Adrenal gland (tissue), 12 donors: ENCODE data around the gene CCNA1. TPM values are rescaled to one million over a fixed set of nuclear protein-coding genes. Genes with fewer than 3 reads are reported as not detected.

Experiments
- DNase-seq, 7 donors: peaks; one replicate each; pipeline ENCODE4 v3.0.0-alpha.2; 2019 to 2020
- H3K27ac ChIP-seq, 5 donors: fragments of 200-600 bp; sonication (generic) in 4 of 5; 1 replicate in 3 of 5; 2 replicates in 2 of 5; pipeline versions ENCODE4 v1.5.1 to v1.8.0; 2016 to 2020; ENCODE audit warnings: mild to moderate bottlenecking in 1 of 5
- H3K27me3 ChIP-seq: fragments of 200-600 bp; 2 replicates; pipeline ENCODE4 v1.8.0; 2021
- H3K36me3 ChIP-seq, 2 donors: fragments of 200-600 bp; replicated peaks in 1 of 2; 1 replicate in 1 of 2; 2 replicates in 1 of 2; pipeline versions ENCODE4 v1.5.1 to v1.8.0; 2018 to 2022
- H3K4me1 ChIP-seq, 2 donors: fragments of 200-600 bp; replicated peaks in 1 of 2; 1 replicate in 1 of 2; 2 replicates in 1 of 2; pipeline versions ENCODE4 v1.5.1 to v1.8.0; 2018 to 2021
- H3K4me3 ChIP-seq, 4 donors: fragments of 200-600 bp; sonication (generic) in 3 of 4; one replicate each; pipeline ENCODE4 v1.5.1; 2016 to 2018
- H3K9me3 ChIP-seq, 3 donors: fragments of 200-600 bp; sonication (generic) in 1 of 3; replicated peaks in 1 of 3; 1 replicate in 2 of 3; 2 replicates in 1 of 3; pipeline versions ENCODE4 v1.5.1 to v1.8.0; 2016 to 2021
- CTCF ChIP-seq, 6 experiments: fragments of 450-650 bp in 4 of 6; fragments of 200-600 bp in 2 of 6; sonication (generic) in 1 of 6; IDR thresholded peaks; 1 replicate in 5 of 6; 2 replicates in 1 of 6; pipeline versions ENCODE4 v1.5.1 to v1.8.0; 2016 to 2021; ENCODE audit warnings: antibody characterized with exemption in 6 of 6, mild to moderate bottlenecking in 2 of 6, moderate library complexity in 1 of 6
- POLR2A ChIP-seq, 2 donors: fragments of 450-650 bp; IDR thresholded peaks; one replicate each; pipeline ENCODE4 v1.6.1; 2017; ENCODE audit warnings: antibody characterized with exemption in 2 of 2, mild to moderate bottlenecking in 2 of 2, moderate library complexity in 1 of 2
- WGBS, 4 donors: extraction: QIAGEN DNeasy Blood & Tissue Kit in 2 of 4; methylation state at CpG; one replicate each; pipeline versions ENCODE4 v1.1.5 to v1.1.7; 2013 to 2017; 5-methylcytosine and 5-hydroxymethylcytosine counted together
- intact Hi-C, 2 donors: fragments of 100-400 bp; cut with DNase I; formaldehyde crosslinking; loops; one replicate each; pipeline versions ENCODE4 v1.14.1 to v1.15.0; 2022 to 2023
- polyA plus RNA-seq, 3 donors: library from polyadenylated mRNA; stranded (reverse); fragments of 200-250 nt in 2 of 3; fragments of 350-450 nt in 1 of 3; fragmentation: Illumina TruSeq in 1 of 3; extraction: RNeasy Lipid Tissue Mini Kit (QIAGEN cat#74804) in 1 of 3; gene quantifications; one replicate each; pipeline ENCODE4 v1.2.3, GENCODE V29; 2013 to 2014
- total RNA-seq, 9 donors: library from RNA; depleted of rRNA in 4 of 9; stranded (reverse); fragments of >200 nt in 4 of 9; fragments of 120-200 nt in 1 of 9; fragmentation: NEBNext Ultra II Directional in 1 of 9; extraction: Animal tissue kit (Norgen Biotek cat#: 25700) in 1 of 9; gene quantifications; one replicate each; pipeline versions ENCODE4 v1.1.0 to v1.2.4, GENCODE V29; 2013 to 2023
- donor health status: healthy with polysubstance abuse.
- donor health status: Bipolar disorder and iron deficiency.
- donor health status: DM: yes; HTN: yes; CAD: no.
- donor health status: DM: no; HTN: no; CAD: no.
- donor health status: DM: no; HTN: no; CAD: no.
- donor health status: DM: yes; HTN: yes; CAD: no.

The CCNA1 gene
- total and polyA plus RNA-seq, 12 donors = 0.11 to 1.8 (median 0.42) TPM; not detected in 1

GRCh38 chr13:36456577-36456976 lies 24.3 kb downstream of the CCNA1 start:
- Histone ChIP-seq H3K9me3 (no peaks in the 10 kb centered on the region), H3K36me3 (no peaks in the 10 kb centered on the region), H3K27ac (no peak overlapping the region), H3K27me3 (no peaks in the 10 kb centered on the region), H3K4me3 (no peak overlapping the region), H3K4me1 (no peaks in the 10 kb centered on the region)
- DNase-seq = no peak
- no peak for TF ChIP-seq CTCF (IDR thresholded peaks at IDR 0.05)
- no peak for TF ChIP-seq POLR2A (IDR thresholded peaks at IDR 0.05)
- intact Hi-C loops = no loop called here
- 64 to 85% (median 71%) methylated on average over 2 of the region's 2 CpGs for WGBS, 4 donors

GRCh38 chr13:36461506-36461905 lies 29.2 kb downstream of the CCNA1 start:
- H3K4me3 ChIP-seq = no peak overlapping the region
- H3K4me1 ChIP-seq = no peaks in the 10 kb centered on the region
- H3K27me3 ChIP-seq = no peaks in the 10 kb centered on the region
- no peak for DNase-seq
- no peak for TF ChIP-seq CTCF (IDR thresholded peaks at IDR 0.05)
- TF ChIP-seq POLR2A (IDR thresholded peaks at IDR 0.05) = no peak
- H3K27ac ChIP-seq = no peak overlapping the region
- H3K9me3 ChIP-seq = no peaks in the 10 kb centered on the region
- intact Hi-C loops = no loop called here
- no peaks in the 10 kb centered on the region for H3K36me3 ChIP-seq

GRCh38 chr13:36475468-36475867 lies 43.2 kb downstream of the CCNA1 start:
- WGBS, 4 donors = 74 to 88% (median 81%) methylated on average over 2 of the region's 2 CpGs
- DNase-seq = no peak
- H3K4me3 ChIP-seq = no peak overlapping the region
- TF ChIP-seq CTCF (IDR thresholded peaks at IDR 0.05) (no peak), POLR2A (IDR thresholded peaks at IDR 0.05) (no peak)
- no peak overlapping the region for H3K27ac ChIP-seq
- H3K9me3 ChIP-seq = no peaks in the 10 kb centered on the region
- no peaks in the 10 kb centered on the region for H3K27me3 ChIP-seq
- no peaks in the 10 kb centered on the region for H3K4me1 ChIP-seq
- intact Hi-C loops = no loop called here
- H3K36me3 ChIP-seq = no peaks in the 10 kb centered on the region

- no peaks in the 10 kb centered on the region for H3K36me3 ChIP-seq
- WGBS, 4 donors = 40 to 72% (median 55%) methylated on average over 2 of the region's 2 CpGs
- H3K9me3 ChIP-seq = no peaks in the 10 kb centered on the region
- TF ChIP-seq CTCF (IDR thresholded peaks at IDR 0.05) (no peak), POLR2A (IDR thresholded peaks at IDR 0.05) (no peak)
- no peak overlapping the region for H3K4me3 ChIP-seq
- no peaks in the 10 kb centered on the region for H3K4me1 ChIP-seq
- no peak overlapping the region for H3K27ac ChIP-seq
- DNase-seq = no peak
- intact Hi-C loops = no loop called here
- no peaks in the 10 kb centered on the region for H3K27me3 ChIP-seq
Observed at GRCh38 chr13:36476661-36477060, 44.4 kb downstream of the CCNA1 start.
